GM12878 (cell line): ENCODE measurements around the gene DPF3. TPM values are rescaled to one million over a fixed set of nuclear protein-coding genes. Genes with fewer than 3 reads are reported as not detected.

Experiments used
- ATAC-seq: fragments of 200-7000 bp; cut with Tn5 transposase; 3 replicates; pipeline ENCODE4 v1.9.1; 2020; ENCODE audit warnings: mild to moderate bottlenecking, moderate library complexity
- BruUV-seq: library from RNA; stranded (reverse); fragments of 400-500 nt; replicated peaks from 2 replicates; lab custom pipeline; 2021; lab: Mats Ljungman, UMichigan
- CTCF ChIA-PET: fragments of 300-600 bp; sonication (Branson Sonifier 250); formaldehyde crosslinking; extraction: SDS; loops from one replicate; lab custom pipeline; 2021; ENCODE audit warnings: inconsistent platforms; lab: Yijun Ruan, JAX
- POLR2A ChIA-PET: fragments of 350-600 bp; formaldehyde crosslinking; extraction: SDS; loops from one replicate; lab custom pipeline; 2021; ENCODE audit warnings: inconsistent platforms; lab: Charles Lee
- RAD21 ChIA-PET: fragments of 300-600 bp; sonication (Branson Sonifier 250); formaldehyde crosslinking; loops from one replicate; lab custom pipeline; 2023; ENCODE audit warnings: antibody characterized with exemption; ENCODE audit not compliant: unreplicated experiment; lab: Charles Lee
- SMC1A ChIA-PET: fragments of 300-600 bp; sonication (Branson Sonifier 250); formaldehyde crosslinking; loops from one replicate; lab custom pipeline; 2023; ENCODE audit not compliant: unreplicated experiment, uncharacterized antibody; lab: Charles Lee
- DNase-seq: peaks from one replicate; pipeline ENCODE4 v3.0.0-alpha.2; 2011; ENCODE audit warnings: low read depth, low spot score
- FAIRE-seq: peaks from 3 replicates; lab custom pipeline; 2011; peaks lifted over from hg19 to GRCh38; lab: Jason Lieb, UNC
- H2AFZ ChIP-seq: 2 replicates; pipeline ENCODE4 v1.6.0; 2011; ENCODE audit warnings: low read depth, low read length, control low read depth; ENCODE audit not compliant: control insufficient read depth
- H3K27ac ChIP-seq: 2 replicates; pipeline ENCODE4 v1.5.1; 2011; ENCODE audit warnings: control low read depth; ENCODE audit not compliant: control insufficient read depth, insufficient read depth
- H3K27me3 ChIP-seq, 2 experiments: replicated peaks in 1 of 2; 2 replicates each; pipeline versions ENCODE4 v1.6.0 to v1.6.1; 2011; ENCODE audit warnings: low read length in 1 of 2; ENCODE audit not compliant: control insufficient read depth in 2 of 2, insufficient read depth in 2 of 2
- H3K36me3 ChIP-seq, 2 experiments: 2 replicates each; pipeline ENCODE4 v1.5.1; 2011; ENCODE audit warnings: low read length in 1 of 2; ENCODE audit not compliant: control insufficient read depth in 2 of 2, insufficient read depth in 2 of 2
- H3K4me1 ChIP-seq: 2 replicates; pipeline ENCODE4 v1.6.1; 2011; ENCODE audit warnings: mild to moderate bottlenecking, low read length, moderate library complexity, mixed read lengths; ENCODE audit not compliant: control insufficient read depth, insufficient read depth
- H3K4me2 ChIP-seq: 2 replicates; pipeline ENCODE4 v1.6.0; 2011; ENCODE audit warnings: control low read depth; ENCODE audit not compliant: control insufficient read depth, insufficient read depth
- H3K4me3 ChIP-seq: fragments of 200-600 bp; sonication (generic); 2 replicates; pipeline ENCODE4 v1.5.1; 2016
- H3K79me2 ChIP-seq: 2 replicates; pipeline ENCODE4 v1.6.0; 2011; ENCODE audit warnings: low read length; ENCODE audit not compliant: control insufficient read depth, insufficient read depth
- H3K9ac ChIP-seq: 2 replicates; pipeline ENCODE4 v1.8.0; 2011; ENCODE audit warnings: low read length, control low read depth, mixed read lengths; ENCODE audit not compliant: control insufficient read depth, insufficient read depth
- H3K9me3 ChIP-seq: replicated peaks from 3 replicates; pipeline ENCODE4 v1.5.1; 2011; ENCODE audit warnings: mild to moderate bottlenecking, low read length; ENCODE audit not compliant: control insufficient read depth, insufficient read depth
- H4K20me1 ChIP-seq: 2 replicates; pipeline ENCODE4 v1.6.0; 2011; ENCODE audit not compliant: control insufficient read depth, insufficient read depth
- BACH1 ChIP-seq: fragments of 450-650 bp; IDR thresholded peaks from 2 replicates; pipeline ENCODE4 v1.6.1; 2017; ENCODE audit warnings: mild to moderate bottlenecking, borderline replicate concordance
- FOS ChIP-seq: IDR thresholded peaks from 3 replicates; pipeline ENCODE4 v1.6.1; 2011; ENCODE audit warnings: borderline replicate concordance; ENCODE audit not compliant: insufficient read length; ENCODE audit errors: extremely low read depth
- FOXM1 ChIP-seq: IDR thresholded peaks from 2 replicates; pipeline ENCODE4 v1.6.1; 2012; ENCODE audit warnings: low read depth, mild to moderate bottlenecking, inconsistent platforms, low read length, moderate library complexity
- PAX8 ChIP-seq: fragments of 450-650 bp; IDR thresholded peaks from 2 replicates; pipeline ENCODE4 v1.6.1; 2017; ENCODE audit warnings: mild to moderate bottlenecking, moderate library complexity
- RAD21 ChIP-seq: IDR thresholded peaks from 2 replicates; pipeline ENCODE4 v1.6.1; 2011; ENCODE audit warnings: mild to moderate bottlenecking, low read depth, low read length, moderate library complexity; ENCODE audit not compliant: insufficient read depth
- REST ChIP-seq: IDR thresholded peaks from 2 replicates; pipeline ENCODE4 v1.6.1; 2012; ENCODE audit warnings: mild to moderate bottlenecking, low read depth, low read length
- SIX5 ChIP-seq: IDR thresholded peaks from 2 replicates; pipeline ENCODE4 v1.6.1; 2011; ENCODE audit warnings: mild to moderate bottlenecking, low read depth, low read length, moderate library complexity; ENCODE audit not compliant: severe bottlenecking
- YY1 ChIP-seq: IDR thresholded peaks from 2 replicates; pipeline ENCODE4 v1.6.1; 2011; ENCODE audit warnings: low read depth, mild to moderate bottlenecking, low read length
- ZNF622 ChIP-seq: fragments of 450-650 bp; IDR thresholded peaks from 2 replicates; pipeline ENCODE4 v1.6.1; 2017; ENCODE audit warnings: mild to moderate bottlenecking, inconsistent platforms
- ZSCAN29 ChIP-seq: fragments of 450-650 bp; IDR thresholded peaks from 2 replicates; pipeline ENCODE4 v1.6.1; 2017; ENCODE audit warnings: mild to moderate bottlenecking, moderate library complexity
- WGBS: methylation state at CpG from one replicate; pipeline ENCODE4 v1.1.6; 2016; ENCODE audit warnings: low lambda C conversion rate; ENCODE audit not compliant: insufficient replicate concordance, insufficient coverage; ENCODE audit errors: missing lambda C conversion rate; 5-methylcytosine and 5-hydroxymethylcytosine counted together
- in situ Hi-C: fragments of 300-500 bp; cut with MboI; formaldehyde crosslinking; loops from 9 replicates; pipeline ENCODE4 v1.14.3; 2018; ENCODE audit warnings: mixed read lengths
- intact Hi-C: fragments of 100-400 bp; cut with micrococcal nuclease; formaldehyde crosslinking; loops from one replicate; pipeline ENCODE4 v1.14.2; 2022; ENCODE audit not compliant: unreplicated experiment
- polyA plus RNA-seq, 11 experiments: library from polyadenylated mRNA; depleted of rRNA in 4 of 11; unstranded in 6 of 11; stranded (reverse) in 5 of 11; fragments of >200 nt; fragmentation: Nextera tagmentation in 4 of 11; fragmentation: Illumina TruSeq in 1 of 11; extraction: Ambion mirVana in 4 of 11; extraction: Trizol in 1 of 11; gene quantifications; 1 replicate in 1 of 11; 2 replicates in 10 of 11; pipeline versions ENCODE4 v1.2.1 to v1.2.3, GENCODE V29; 2011 to 2016; ENCODE audit warnings: inconsistent platforms in 2 of 11, missing spikeins in 2 of 11, low read depth in 1 of 11
- total RNA-seq, 4 experiments: library from RNA; depleted of rRNA in 3 of 4; stranded (reverse); fragments of >200 nt in 3 of 4; fragmentation: Illumina TruSeq in 1 of 4; extraction: Trizol in 1 of 4; gene quantifications; 2 replicates each; pipeline versions ENCODE4 v1.2.1 to v1.2.3, GENCODE V29; 2013 to 2021

Gene DPF3
- total and polyA plus RNA-seq, 10 of the 15 experiments (the other 5 are each of a cell fraction or from before 2014, with no cell fraction given), result 0.69 to 8.0 (median 2.2) TPM

- ChIA-PET POLR2A (no interaction called here), CTCF (no interaction called here)
- in situ Hi-C loops, result no loop called here
Measured at GRCh38 chr14:72792051-72792788, 101.7 kb downstream of the DPF3 start.

DNA sequence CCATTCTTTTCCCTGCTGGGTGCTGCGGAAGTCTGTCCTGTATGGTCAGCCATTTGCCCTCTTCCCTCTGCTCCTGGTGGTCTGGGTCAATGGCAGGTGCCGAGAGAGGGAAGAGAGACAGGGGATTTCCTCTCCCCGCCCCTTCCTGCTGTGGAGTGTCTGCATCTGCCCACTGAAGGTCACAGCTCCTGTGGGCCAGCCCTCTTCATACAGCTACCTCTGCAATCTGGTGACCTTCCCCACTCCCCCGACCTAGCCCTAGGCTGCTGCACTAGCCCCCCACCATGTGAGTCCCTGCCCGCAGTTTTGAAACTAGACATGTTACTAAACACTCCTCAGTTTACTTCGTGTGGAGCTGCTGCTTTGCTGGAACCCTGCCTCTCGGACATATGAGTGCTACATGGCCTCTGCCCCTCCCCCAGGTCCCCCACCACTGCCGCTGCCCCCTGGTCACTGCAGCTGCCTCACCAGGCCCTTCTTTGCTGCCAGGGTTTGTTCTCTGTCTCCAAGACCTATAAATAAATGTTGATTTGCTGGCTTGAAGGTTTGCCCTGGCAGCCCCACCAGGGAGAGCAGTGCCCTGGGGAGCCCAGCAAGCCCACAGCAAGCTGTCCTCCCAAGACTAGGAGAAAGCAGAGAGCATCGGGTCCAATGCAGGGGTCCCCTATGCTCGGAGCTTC lies 102.9 kb downstream of the DPF3 start:
- H3K79me2 ChIP-seq, result no peaks in the 10 kb centered on the region
- BruUV-seq, result no TSS peak
- no peak overlapping the region for H3K4me3 ChIP-seq
- RAD21 ChIA-PET, result no interaction called here
- H3K9me3 ChIP-seq, result no peaks in the 10 kb centered on the region
- no peak for DNase-seq
- no peak overlapping the region for H3K9ac ChIP-seq
- no peak overlapping the region for H3K27ac ChIP-seq
- 58% methylated on average over 10 of the region's 10 CpGs for WGBS
- H3K4me2 ChIP-seq, result no peak overlapping the region
- peak; percentile 86 for ATAC-seq
- intact Hi-C loops, result no loop called here
- POLR2A ChIA-PET, result interaction anchor here (0.5 to 0.6 kb wide), 2 partner anchors 96 to 134 kb away, joined by 3 to 5 read pairs; no protein-coding TSS in a partner anchor
- FAIRE-seq, result no peak
- no peaks in the 10 kb centered on the region for H4K20me1 ChIP-seq
- SMC1A ChIA-PET, result no interaction called here
- no peaks in the 10 kb centered on the region for H3K27me3 ChIP-seq
- CTCF ChIA-PET, result interaction anchor here (0.6 to 0.9 kb wide), 2 partner anchors 73 to 113 kb away, joined by 3 to 5 read pairs; no protein-coding TSS in a partner anchor
- in situ Hi-C loops, result no loop called here
- peaks cover 10% of the 10 kb centered on the region for H3K4me1 ChIP-seq
- H3K36me3 ChIP-seq, result no peaks in the 10 kb centered on the region
- H2AFZ ChIP-seq, result peak overlapping the region; percentile 30; the same call in 1 of the 2 replicates
- TF ChIP-seq RAD21 (no peak), PAX8 (no peak), REST (no peak), BACH1 (no peak), FOS (no peak), YY1 (no peak), ZSCAN29 (no peak), FOXM1 (no peak)

More at GRCh38 chr14:72792051-72792788, 101.7 kb downstream of the DPF3 start:
- H3K4me2 ChIP-seq, result no peak overlapping the region
- no TSS peak for BruUV-seq
- ATAC-seq (no peak), DNase-seq (no peak), FAIRE-seq (no peak)
- no peaks in the 10 kb centered on the region for H3K9me3 ChIP-seq
- intact Hi-C loops, result no loop called here
- SMC1A ChIA-PET, result no interaction called here
- H3K79me2 ChIP-seq, result no peaks in the 10 kb centered on the region
- no peaks in the 10 kb centered on the region for H4K20me1 ChIP-seq
- H3K4me3 ChIP-seq, result no peak overlapping the region
- H2AFZ ChIP-seq, result no peak overlapping the region
- 67% methylated on average over 16 of the region's 16 CpGs for WGBS
- no peaks in the 10 kb centered on the region for H3K27me3 ChIP-seq
- H3K36me3 ChIP-seq, result no peaks in the 10 kb centered on the region
- no peak overlapping the region for H3K9ac ChIP-seq
- RAD21 ChIA-PET, result no interaction called here
- no peak overlapping the region for H3K27ac ChIP-seq
- H3K4me1 ChIP-seq, result peaks cover 10% of the 10 kb centered on the region
- TF ChIP-seq SIX5, result no peak
- no peak for TF ChIP-seq ZNF622
